Trophoblast cell (in vitro differentiated cells and primary cell): Measurements from ENCODE around the gene NMS.

Source experiments
- DNase-seq, 2 donors: peaks; one replicate each; pipeline ENCODE4 v3.0.0-alpha.2; 2016
- H2AFZ ChIP-seq: 2 replicates; pipeline ENCODE4 v1.6.1; 2013; ENCODE audit warnings: low read length, moderate library complexity, mild to moderate bottlenecking; ENCODE audit not compliant: insufficient read depth, poor library complexity
- H2AK5ac ChIP-seq: 2 replicates; pipeline ENCODE4 v1.6.1; 2013; ENCODE audit warnings: mild to moderate bottlenecking, low read length
- H2BK120ac ChIP-seq: 2 replicates; pipeline ENCODE4 v1.6.1; 2013; ENCODE audit warnings: low read length, mild to moderate bottlenecking, moderate library complexity; ENCODE audit not compliant: insufficient read depth, poor library complexity
- H2BK12ac ChIP-seq: 2 replicates; pipeline ENCODE4 v1.6.1; 2013; ENCODE audit warnings: mild to moderate bottlenecking, low read length, moderate library complexity
- H2BK5ac ChIP-seq: 2 replicates; pipeline ENCODE4 v1.6.1; 2013; ENCODE audit warnings: low read length, low read depth, moderate library complexity, mild to moderate bottlenecking; ENCODE audit not compliant: poor library complexity
- H3K14ac ChIP-seq: 2 replicates; pipeline ENCODE4 v1.6.1; 2013; ENCODE audit warnings: mild to moderate bottlenecking, low read length
- H3K18ac ChIP-seq: 2 replicates; pipeline ENCODE4 v1.6.1; 2013; ENCODE audit warnings: mild to moderate bottlenecking, low read length
- H3K23ac ChIP-seq: 2 replicates; pipeline ENCODE4 v1.6.1; 2013; ENCODE audit warnings: low read length
- H3K27ac ChIP-seq: 2 replicates; pipeline ENCODE4 v1.5.1; 2013; ENCODE audit warnings: low read depth, mild to moderate bottlenecking, inconsistent platforms, low read length, moderate library complexity
- H3K27me3 ChIP-seq: 2 replicates; pipeline ENCODE4 v1.6.1; 2013; ENCODE audit warnings: inconsistent platforms, mild to moderate bottlenecking, low read length, moderate library complexity; ENCODE audit not compliant: insufficient read depth
- H3K36me3 ChIP-seq, 2 experiments: 1 replicate in 1 of 2; 2 replicates in 1 of 2; pipeline ENCODE4 v1.6.1; 2013; ENCODE audit warnings: low read length in 2 of 2, mild to moderate bottlenecking in 2 of 2, moderate library complexity in 1 of 2; ENCODE audit not compliant: insufficient read depth in 2 of 2, control insufficient read depth in 1 of 2
- H3K4ac ChIP-seq: 2 replicates; pipeline ENCODE4 v1.6.1; 2013; ENCODE audit warnings: low read depth, mild to moderate bottlenecking, low read length, moderate library complexity
- H3K4me1 ChIP-seq, 2 experiments: 1 replicate in 1 of 2; 2 replicates in 1 of 2; pipeline ENCODE4 v1.6.1; 2013; ENCODE audit warnings: low read length in 2 of 2, mild to moderate bottlenecking in 2 of 2, moderate library complexity in 1 of 2; ENCODE audit not compliant: insufficient read depth in 2 of 2, control insufficient read depth in 1 of 2
- H3K4me2 ChIP-seq: 2 replicates; pipeline ENCODE4 v1.6.1; 2013; ENCODE audit warnings: inconsistent platforms, mild to moderate bottlenecking, low read length, moderate library complexity
- H3K4me3 ChIP-seq: 2 replicates; pipeline ENCODE4 v1.5.1; 2013; ENCODE audit warnings: mild to moderate bottlenecking, low read depth, low read length, inconsistent platforms
- H3K79me1 ChIP-seq: one replicate; pipeline ENCODE4 v1.6.1; 2013; ENCODE audit warnings: low read length
- H3K79me2 ChIP-seq: 2 replicates; pipeline ENCODE4 v1.6.1; 2013; ENCODE audit warnings: low read length, mild to moderate bottlenecking; ENCODE audit not compliant: control insufficient read depth, insufficient read depth, poor library complexity
- H3K9ac ChIP-seq: 2 replicates; pipeline ENCODE4 v1.6.1; 2013; ENCODE audit warnings: mild to moderate bottlenecking, low read length
- H3K9me3 ChIP-seq: 2 replicates; pipeline ENCODE4 v1.6.1; 2013; ENCODE audit warnings: low read depth, mild to moderate bottlenecking, control low read depth, inconsistent platforms, low read length; ENCODE audit not compliant: insufficient read depth
- H4K12ac ChIP-seq: 2 replicates; pipeline ENCODE4 v1.6.1; 2013; ENCODE audit warnings: low read depth, mild to moderate bottlenecking, low read length, moderate library complexity
- H4K8ac ChIP-seq: 2 replicates; pipeline ENCODE4 v1.6.1; 2013; ENCODE audit warnings: low read depth, mild to moderate bottlenecking, low read length, moderate library complexity
- H4K91ac ChIP-seq: one replicate; pipeline ENCODE4 v1.6.1; 2013; ENCODE audit warnings: low read depth, mild to moderate bottlenecking, low read length, moderate library complexity
- WGBS: extraction: QIAGEN DNeasy Blood & Tissue Kit; methylation state at CpG from one replicate; pipeline ENCODE4 v1.1.7; 2013; ENCODE audit warnings: missing lambda C conversion rate; ENCODE audit not compliant: insufficient read length, insufficient coverage; ENCODE audit errors: extremely low coverage; 5-methylcytosine and 5-hydroxymethylcytosine counted together

The NMS gene

GRCh38 chr2:100427627-100428258 is 42.5 kb upstream of the NMS start:
- Histone ChIP-seq H3K23ac (no peak overlapping the region), H3K4me3 (no peak overlapping the region), H2BK120ac (no peak overlapping the region), H2AK5ac (no peak overlapping the region), H3K36me3 (no peaks in the 10 kb centered on the region), H4K91ac (no peak overlapping the region), H2BK12ac (no peak overlapping the region), H3K4me2 (no peak overlapping the region), H3K4ac (no peak overlapping the region), H3K9me3 (no peaks in the 10 kb centered on the region), H3K14ac (no peak overlapping the region), H3K9ac (no peak overlapping the region), H3K4me1 (no peaks in the 10 kb centered on the region), H3K79me1 (no peaks in the 10 kb centered on the region), H3K27ac (no peak overlapping the region), H2BK5ac (no peak overlapping the region), H4K12ac (no peak overlapping the region), H3K79me2 (no peaks in the 10 kb centered on the region), H4K8ac (no peak overlapping the region), H2AFZ (no peak overlapping the region), H3K27me3 (no peaks in the 10 kb centered on the region), H3K18ac (no peak overlapping the region)
- no CpG with 5 or more reads among the region's 11 CpGs for WGBS
- DNase-seq, result peak; percentile 30 to 69

DNA sequence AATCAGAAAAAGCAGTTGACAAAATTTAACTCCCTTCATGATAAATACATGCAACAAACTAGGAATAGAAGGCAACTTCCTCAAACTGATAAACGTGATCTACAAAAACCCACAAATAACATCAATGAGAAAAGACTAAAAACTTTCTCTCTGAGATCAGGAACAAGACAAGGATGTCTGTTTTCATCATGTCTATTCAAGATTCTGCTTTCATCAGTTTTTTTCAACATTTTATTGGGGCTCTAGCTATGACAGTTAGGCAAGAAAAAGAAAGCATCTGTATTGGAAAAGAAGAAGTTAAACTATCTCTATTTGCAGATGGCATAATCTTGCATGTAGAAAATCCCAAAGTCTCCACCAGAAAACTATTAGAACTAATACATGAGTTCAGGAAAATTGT is 40.6 kb upstream of the NMS start:
- Histone ChIP-seq H3K4me2 (no peak overlapping the region), H4K12ac (no peak overlapping the region), H2AK5ac (no peak overlapping the region), H3K79me1 (no peaks in the 10 kb centered on the region), H3K27ac (no peak overlapping the region), H3K23ac (no peak overlapping the region), H2BK5ac (no peak overlapping the region), H4K8ac (no peak overlapping the region), H2BK12ac (no peak overlapping the region), H2AFZ (no peak overlapping the region), H3K9ac (no peak overlapping the region), H3K27me3 (no peaks in the 10 kb centered on the region), H3K4ac (no peak overlapping the region), H3K79me2 (no peaks in the 10 kb centered on the region), H3K36me3 (no peaks in the 10 kb centered on the region), H4K91ac (no peak overlapping the region), H3K4me3 (no peak overlapping the region), H3K18ac (no peak overlapping the region), H2BK120ac (no peak overlapping the region), H3K14ac (no peak overlapping the region), H3K4me1 (no peaks in the 10 kb centered on the region), H3K9me3 (no peaks in the 10 kb centered on the region)
- no CpG with 5 or more reads among the region's 1 CpG for WGBS
- no peak for DNase-seq

DNA sequence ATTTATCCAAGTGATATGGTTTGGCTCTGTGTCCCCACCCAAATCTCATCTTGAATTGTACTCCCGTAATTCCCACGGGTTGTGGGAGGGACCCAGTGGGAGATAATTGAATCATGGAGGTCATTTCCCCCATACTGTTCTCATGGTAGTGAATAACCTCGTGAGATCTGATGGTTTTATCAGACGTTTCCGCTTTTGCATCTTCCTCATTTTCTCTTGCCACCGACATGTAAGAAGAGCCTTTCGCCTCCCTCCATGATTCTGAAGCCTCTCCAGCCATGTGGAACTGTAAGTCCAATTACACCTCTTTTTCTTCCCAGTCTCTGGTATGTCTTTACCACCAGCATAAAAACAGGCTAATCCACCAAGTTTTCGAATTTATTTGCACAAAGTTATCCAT is 32.5 kb upstream of the NMS start:
- no peak overlapping the region for H2BK120ac ChIP-seq
- no peak overlapping the region for H3K23ac ChIP-seq
- no peak overlapping the region for H3K4ac ChIP-seq
- H3K79me2 ChIP-seq, result no peaks in the 10 kb centered on the region
- H3K79me1 ChIP-seq, result no peaks in the 10 kb centered on the region
- no peaks in the 10 kb centered on the region for H3K4me1 ChIP-seq
- no peak overlapping the region for H3K9ac ChIP-seq
- no peak for DNase-seq
- no peak overlapping the region for H3K4me3 ChIP-seq
- H3K36me3 ChIP-seq, result no peaks in the 10 kb centered on the region
- no peak overlapping the region for H3K18ac ChIP-seq
- H3K9me3 ChIP-seq, result peaks cover 2% of the 10 kb centered on the region
- no peak overlapping the region for H4K12ac ChIP-seq
- no peak overlapping the region for H2BK12ac ChIP-seq
- no peak overlapping the region for H3K14ac ChIP-seq
- no peak overlapping the region for H2AFZ ChIP-seq
- no peak overlapping the region for H3K27ac ChIP-seq
- no peaks in the 10 kb centered on the region for H3K27me3 ChIP-seq
- no peak overlapping the region for H3K4me2 ChIP-seq
- H4K8ac ChIP-seq, result no peak overlapping the region
- WGBS, result no CpG with 5 or more reads among the region's 8 CpGs
- no peak overlapping the region for H2BK5ac ChIP-seq
- H4K91ac ChIP-seq, result no peak overlapping the region
- no peak overlapping the region for H2AK5ac ChIP-seq

DNA sequence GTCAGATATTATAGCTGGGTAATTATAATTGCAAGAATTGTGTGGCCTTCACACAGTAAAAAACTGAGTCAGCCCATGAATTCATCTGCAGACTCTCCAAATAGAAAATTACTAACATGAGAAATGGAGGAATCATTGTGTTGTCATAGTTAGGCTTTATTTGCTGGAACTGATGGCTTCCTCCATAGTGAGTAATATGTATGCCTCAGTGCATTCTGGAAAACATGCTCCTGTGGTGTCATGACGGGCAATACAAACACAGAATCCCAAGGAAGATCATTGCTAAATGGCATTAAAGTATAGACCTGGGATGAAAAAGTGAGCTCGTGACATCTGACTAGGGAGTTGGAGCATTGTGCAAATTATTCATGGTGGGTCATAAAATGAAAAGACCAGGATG is 23.6 kb upstream of the NMS start:
- no peak overlapping the region for H3K18ac ChIP-seq
- H4K8ac ChIP-seq, result no peak overlapping the region
- H3K4me3 ChIP-seq, result no peak overlapping the region
- H2AFZ ChIP-seq, result no peak overlapping the region
- H4K12ac ChIP-seq, result no peak overlapping the region
- H3K79me2 ChIP-seq, result no peaks in the 10 kb centered on the region
- no peak overlapping the region for H3K14ac ChIP-seq
- no peak overlapping the region for H3K4me2 ChIP-seq
- H3K4me1 ChIP-seq, result no peaks in the 10 kb centered on the region
- no peaks in the 10 kb centered on the region for H3K79me1 ChIP-seq
- no peak overlapping the region for H4K91ac ChIP-seq
- no peak overlapping the region for H2BK12ac ChIP-seq
- H3K9me3 ChIP-seq, result peaks cover 4% of the 10 kb centered on the region
- WGBS, result no CpG with 5 or more reads among the region's 2 CpGs
- H2BK120ac ChIP-seq, result no peak overlapping the region
- H3K27me3 ChIP-seq, result no peaks in the 10 kb centered on the region
- H3K27ac ChIP-seq, result no peak overlapping the region
- H3K23ac ChIP-seq, result no peak overlapping the region
- H3K9ac ChIP-seq, result no peak overlapping the region
- H3K4ac ChIP-seq, result no peak overlapping the region
- H2BK5ac ChIP-seq, result no peak overlapping the region
- no peak for DNase-seq
- H3K36me3 ChIP-seq, result no peaks in the 10 kb centered on the region
- no peak overlapping the region for H2AK5ac ChIP-seq
